Measurements from ENCODE around the gene SPEN. TPM values are rescaled to one million over a fixed set of nuclear protein-coding genes. Genes with fewer than 3 reads are reported as not detected.
A peak's percentile ranks its signal among the peaks of the same experiment; 100 is the strongest.

Gene SPEN
- total RNA-seq, 3 donors from 2014 or later = 48.7 to 60.3 (median 50.6) TPM

DNA sequence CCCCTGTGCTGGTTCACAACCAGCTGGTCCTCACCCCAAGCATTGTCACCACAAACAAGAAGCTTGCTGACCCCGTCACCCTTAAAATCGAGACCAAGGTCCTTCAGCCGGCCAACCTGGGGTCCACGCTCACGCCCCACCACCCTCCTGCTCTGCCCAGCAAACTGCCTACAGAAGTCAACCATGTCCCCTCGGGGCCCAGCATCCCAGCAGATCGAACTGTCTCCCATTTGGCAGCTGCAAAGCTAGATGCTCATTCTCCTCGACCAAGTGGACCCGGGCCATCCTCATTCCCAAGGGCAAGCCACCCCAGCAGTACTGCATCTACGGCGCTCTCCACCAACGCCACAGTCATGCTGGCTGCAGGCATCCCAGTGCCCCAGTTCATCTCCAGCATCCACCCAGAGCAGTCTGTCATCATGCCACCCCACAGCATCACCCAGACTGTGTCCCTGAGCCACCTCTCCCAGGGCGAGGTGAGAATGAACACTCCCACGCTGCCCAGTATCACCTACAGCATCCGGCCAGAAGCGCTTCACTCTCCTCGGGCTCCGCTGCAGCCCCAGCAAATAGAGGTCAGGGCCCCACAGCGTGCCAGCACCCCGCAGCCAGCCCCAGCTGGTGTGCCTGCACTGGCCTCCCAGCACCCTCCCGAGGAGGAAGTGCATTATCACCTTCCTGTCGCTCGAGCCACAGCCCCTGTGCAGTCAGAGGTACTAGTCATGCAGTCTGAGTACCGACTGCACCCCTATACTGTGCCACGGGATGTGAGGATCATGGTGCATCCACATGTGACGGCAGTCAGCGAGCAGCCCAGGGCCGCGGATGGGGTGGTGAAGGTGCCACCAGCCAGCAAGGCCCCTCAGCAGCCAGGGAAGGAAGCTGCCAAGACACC lies 87.8 kb downstream of the SPEN start:
- Histone ChIP-seq H3K36me3 (ENCODE audit: low read depth) (peaks cover 10% of the 10 kb centered on the region), H3K9me3 (no peaks in the 10 kb centered on the region), H3K4me1 (ENCODE audit: low read depth) (peaks cover 4% of the 10 kb centered on the region), H3K4me3 (no peak overlapping the region)
- TF ChIP-seq, protein P1, sequence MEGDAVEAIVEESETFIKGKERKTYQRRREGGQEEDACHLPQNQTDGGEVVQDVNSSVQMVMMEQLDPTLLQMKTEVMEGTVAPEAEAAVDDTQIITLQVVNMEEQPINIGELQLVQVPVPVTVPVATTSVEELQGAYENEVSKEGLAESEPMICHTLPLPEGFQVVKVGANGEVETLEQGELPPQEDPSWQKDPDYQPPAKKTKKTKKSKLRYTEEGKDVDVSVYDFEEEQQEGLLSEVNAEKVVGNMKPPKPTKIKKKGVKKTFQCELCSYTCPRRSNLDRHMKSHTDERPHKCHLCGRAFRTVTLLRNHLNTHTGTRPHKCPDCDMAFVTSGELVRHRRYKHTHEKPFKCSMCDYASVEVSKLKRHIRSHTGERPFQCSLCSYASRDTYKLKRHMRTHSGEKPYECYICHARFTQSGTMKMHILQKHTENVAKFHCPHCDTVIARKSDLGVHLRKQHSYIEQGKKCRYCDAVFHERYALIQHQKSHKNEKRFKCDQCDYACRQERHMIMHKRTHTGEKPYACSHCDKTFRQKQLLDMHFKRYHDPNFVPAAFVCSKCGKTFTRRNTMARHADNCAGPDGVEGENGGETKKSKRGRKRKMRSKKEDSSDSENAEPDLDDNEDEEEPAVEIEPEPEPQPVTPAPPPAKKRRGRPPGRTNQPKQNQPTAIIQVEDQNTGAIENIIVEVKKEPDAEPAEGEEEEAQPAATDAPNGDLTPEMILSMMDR (IDR thresholded peaks at IDR 0.05) = no peak
- DNase-seq = no peak
- no peak for ATAC-seq
- intact Hi-C loops (cut with DNase I, micrococcal nuclease) = no loop called here

DNA sequence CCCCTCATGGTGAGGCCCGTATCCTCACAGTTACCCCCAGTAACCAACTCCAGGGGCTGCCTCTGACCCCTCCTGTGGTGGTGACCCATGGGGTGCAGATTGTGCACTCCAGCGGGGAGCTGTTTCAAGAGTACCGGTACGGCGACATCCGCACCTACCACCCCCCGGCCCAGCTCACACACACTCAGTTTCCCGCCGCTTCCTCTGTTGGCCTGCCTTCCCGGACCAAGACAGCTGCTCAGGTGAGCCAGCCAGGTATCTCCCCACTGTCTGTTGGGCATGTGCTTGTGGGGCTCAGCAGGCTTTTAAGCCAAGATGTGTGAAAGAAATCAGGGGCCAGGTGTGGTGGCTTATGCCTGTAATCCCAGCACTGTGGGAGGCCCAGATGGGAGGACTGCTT lies 88.5 kb downstream of the SPEN start:
- TF ChIP-seq, protein P1 (IDR thresholded peaks at IDR 0.05) = no peak
- H3K4me1 ChIP-seq (ENCODE audit: low read depth) = peaks cover 4% of the 10 kb centered on the region
- DNase-seq (no peak), ATAC-seq (no peak)
- no peak overlapping the region for H3K4me3 ChIP-seq
- peaks cover 10% of the 10 kb centered on the region for H3K36me3 ChIP-seq (ENCODE audit: low read depth)
- H3K9me3 ChIP-seq = no peaks in the 10 kb centered on the region
- intact Hi-C loops (cut with DNase I, micrococcal nuclease) = no loop called here

DNA sequence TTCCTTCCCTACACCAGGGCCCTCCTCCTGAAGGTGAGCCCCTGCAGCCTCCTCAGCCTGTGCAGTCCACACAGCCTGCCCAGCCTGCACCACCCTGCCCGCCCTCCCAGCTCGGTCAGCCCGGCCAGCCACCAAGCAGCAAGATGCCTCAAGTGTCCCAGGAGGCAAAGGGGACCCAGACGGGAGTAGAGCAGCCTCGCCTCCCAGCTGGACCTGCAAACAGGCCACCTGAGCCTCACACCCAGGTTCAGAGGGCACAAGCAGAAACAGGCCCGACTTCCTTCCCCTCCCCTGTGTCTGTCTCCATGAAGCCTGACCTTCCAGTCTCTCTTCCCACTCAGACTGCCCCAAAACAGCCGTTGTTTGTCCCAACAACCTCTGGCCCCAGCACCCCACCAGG lies 89.6 kb downstream of the SPEN start:
- Histone ChIP-seq H3K4me3 (no peak overlapping the region), H3K9me3 (no peaks in the 10 kb centered on the region), H3K36me3 (ENCODE audit: low read depth) (peaks cover 10% of the 10 kb centered on the region), H3K4me1 (ENCODE audit: low read depth) (peaks cover 4% of the 10 kb centered on the region)
- ATAC-seq (peak; percentile 9), DNase-seq (no peak)
- intact Hi-C loops (cut with DNase I, micrococcal nuclease) = no loop called here
- TF ChIP-seq, protein P1 (IDR thresholded peaks at IDR 0.05) = no peak

DNA sequence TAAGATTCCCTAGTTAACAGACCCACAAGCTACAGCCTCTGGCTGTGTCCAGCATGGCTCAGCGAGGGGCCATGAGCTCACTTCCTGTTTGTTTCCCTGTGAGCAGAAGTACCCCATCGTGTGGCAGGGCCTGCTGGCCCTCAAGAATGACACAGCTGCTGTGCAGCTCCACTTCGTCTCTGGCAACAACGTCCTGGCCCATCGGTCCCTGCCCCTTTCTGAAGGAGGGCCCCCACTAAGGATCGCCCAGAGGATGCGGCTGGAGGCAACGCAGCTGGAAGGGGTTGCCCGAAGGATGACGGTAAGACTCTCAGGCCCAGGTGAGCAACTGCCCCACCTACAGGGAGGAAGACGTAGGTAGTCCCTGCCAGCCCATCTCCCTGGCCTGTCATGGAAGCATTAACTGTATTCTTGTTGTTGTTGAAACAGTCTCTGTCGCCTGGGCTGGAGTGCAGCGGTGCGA lies 90.2 kb downstream of the SPEN start:
- ATAC-seq (no peak), DNase-seq (no peak)
- Histone ChIP-seq H3K9me3 (no peaks in the 10 kb centered on the region), H3K4me3 (no peak overlapping the region), H3K4me1 (ENCODE audit: low read depth) (peaks cover 4% of the 10 kb centered on the region), H3K36me3 (ENCODE audit: low read depth) (peaks cover 13% of the 10 kb centered on the region)
- intact Hi-C loops (cut with DNase I, micrococcal nuclease) = no loop called here
- TF ChIP-seq, protein P1 (IDR thresholded peaks at IDR 0.05) = no peak

DNA sequence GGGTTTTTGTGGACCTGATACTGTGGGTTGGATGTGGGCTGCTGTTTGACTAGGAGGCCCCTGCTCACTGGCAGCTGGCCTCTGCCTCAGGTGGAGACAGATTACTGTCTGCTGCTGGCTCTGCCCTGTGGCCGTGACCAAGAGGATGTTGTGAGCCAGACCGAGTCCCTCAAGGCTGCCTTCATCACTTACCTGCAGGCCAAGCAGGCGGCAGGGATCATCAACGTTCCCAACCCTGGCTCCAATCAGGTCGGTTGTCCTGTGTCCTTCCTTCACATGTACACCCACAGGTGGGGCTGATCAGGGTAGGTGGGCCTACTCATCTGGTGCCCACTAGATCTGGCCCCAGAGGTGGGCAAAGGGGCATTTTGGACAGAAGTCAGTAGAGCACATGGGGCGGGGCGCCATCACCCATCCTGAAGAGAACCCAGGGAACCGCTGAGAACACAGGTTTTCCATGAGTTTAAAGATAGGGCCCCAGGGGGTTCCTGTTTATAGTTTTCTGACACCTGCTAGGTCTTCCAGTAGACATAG lies 91.2 kb downstream of the SPEN start:
- intact Hi-C loops (cut with DNase I, micrococcal nuclease) = no loop called here
- no peaks in the 10 kb centered on the region for H3K9me3 ChIP-seq
- DNase-seq (no peak), ATAC-seq (no peak)
- peaks cover 17% of the 10 kb centered on the region for H3K36me3 ChIP-seq (ENCODE audit: low read depth)
- H3K4me1 ChIP-seq (ENCODE audit: low read depth) = peaks cover 4% of the 10 kb centered on the region
- H3K4me3 ChIP-seq = no peak overlapping the region
- TF ChIP-seq, protein P1 (IDR thresholded peaks at IDR 0.05) = no peak
